HepG2 (cell line): ENCODE results near the gene FAM111A.

Experiments
- ZFP37 ChIP-seq: sonication (generic); formaldehyde crosslinking; IDR thresholded peaks from 2 replicates; pipeline ENCODE4 v1.4.0; 2020; ENCODE audit warnings: missing genetic modification reagents, borderline replicate concordance
- TF ChIP-seq, protein P1 (sequence below): sonication (generic); formaldehyde crosslinking; IDR thresholded peaks from 2 replicates; pipeline ENCODE4 v1.5.0; 2020; ENCODE audit warnings: mild to moderate bottlenecking, missing genetic modification reagents, moderate library complexity

DNA sequence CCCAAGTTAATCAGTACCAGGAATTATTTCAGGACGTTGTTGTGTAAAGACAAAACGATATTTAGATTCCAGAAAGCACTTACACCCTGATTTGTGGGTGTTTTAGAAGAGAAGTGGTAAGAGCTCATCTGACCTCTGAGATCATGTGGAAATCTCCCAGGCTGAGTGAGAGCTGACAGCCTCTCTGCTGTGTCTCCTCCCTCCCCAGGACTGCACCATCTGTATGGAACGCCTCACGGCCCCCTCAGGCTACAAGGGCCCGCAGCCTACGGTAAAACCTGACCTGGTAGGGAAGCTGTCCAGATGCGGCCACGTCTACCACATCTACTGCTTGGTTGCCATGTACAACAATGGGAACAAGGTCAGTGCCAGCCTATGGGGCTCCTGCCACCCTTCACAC lies 49.2 kb downstream of the FAM111A start:
- no peak for TF ChIP-seq ZFP37 (CRISPR knock-in tag)
- TF ChIP-seq, protein P1, sequence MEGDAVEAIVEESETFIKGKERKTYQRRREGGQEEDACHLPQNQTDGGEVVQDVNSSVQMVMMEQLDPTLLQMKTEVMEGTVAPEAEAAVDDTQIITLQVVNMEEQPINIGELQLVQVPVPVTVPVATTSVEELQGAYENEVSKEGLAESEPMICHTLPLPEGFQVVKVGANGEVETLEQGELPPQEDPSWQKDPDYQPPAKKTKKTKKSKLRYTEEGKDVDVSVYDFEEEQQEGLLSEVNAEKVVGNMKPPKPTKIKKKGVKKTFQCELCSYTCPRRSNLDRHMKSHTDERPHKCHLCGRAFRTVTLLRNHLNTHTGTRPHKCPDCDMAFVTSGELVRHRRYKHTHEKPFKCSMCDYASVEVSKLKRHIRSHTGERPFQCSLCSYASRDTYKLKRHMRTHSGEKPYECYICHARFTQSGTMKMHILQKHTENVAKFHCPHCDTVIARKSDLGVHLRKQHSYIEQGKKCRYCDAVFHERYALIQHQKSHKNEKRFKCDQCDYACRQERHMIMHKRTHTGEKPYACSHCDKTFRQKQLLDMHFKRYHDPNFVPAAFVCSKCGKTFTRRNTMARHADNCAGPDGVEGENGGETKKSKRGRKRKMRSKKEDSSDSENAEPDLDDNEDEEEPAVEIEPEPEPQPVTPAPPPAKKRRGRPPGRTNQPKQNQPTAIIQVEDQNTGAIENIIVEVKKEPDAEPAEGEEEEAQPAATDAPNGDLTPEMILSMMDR (CRISPR knock-in tag) = no peak
